GM18505 (cell line): ENCODE results near the gene GJB3.

Experiments
- ATAC-seq: cut with Tn5 transposase; IDR thresholded peaks from one replicate; pipeline ENCODE4 v1.9.1; 2021; ENCODE audit not compliant: unreplicated experiment
- POLR2A ChIP-seq: IDR thresholded peaks from 4 replicates; pipeline ENCODE4 v1.6.1; 2011; ENCODE audit warnings: borderline replicate concordance; ENCODE audit not compliant: insufficient read depth, insufficient read length; ENCODE audit errors: extremely low read depth

GJB3 gene

GRCh38 chr1:34785875-34786470 is 5.0 kb downstream of the GJB3 start:
- ATAC-seq: no peak

GRCh38 chr1:34786521-34787325 is 5.7 kb downstream of the GJB3 start:
- no peak for ATAC-seq
- TF ChIP-seq POLR2A: no peak

More at GRCh38 chr1:34785875-34786470, 5.0 kb downstream of the GJB3 start:
- no peak for TF ChIP-seq POLR2A

- TF ChIP-seq POLR2A: no peak
- no peak for ATAC-seq
These were observed 6.7 kb downstream of the GJB3 start for GRCh38 chr1:34787461-34788420.

GRCh38 chr1:34790985-34791384 is 10.0 kb downstream of the GJB3 start:
- ATAC-seq: no peak
- TF ChIP-seq POLR2A: no peak

- no peak for TF ChIP-seq POLR2A
- ATAC-seq: no peak
These were observed 11.4 kb downstream of the GJB3 start for GRCh38 chr1:34792424-34792823.

- TF ChIP-seq POLR2A: no peak
- ATAC-seq: no peak
These were observed 12.1 kb downstream of the GJB3 start, which contains the start of gene GJA4 for GRCh38 chr1:34792868-34793727. TSS of gene GJA4 (plus strand) at chr1:34792999. CDS start at chr1:34794214, 1,215 bp downstream.

- ATAC-seq: no peak
- no peak for TF ChIP-seq POLR2A
These were observed 13.2 kb downstream of the GJB3 start for GRCh38 chr1:34794001-34794789.

- ATAC-seq: no peak
- TF ChIP-seq POLR2A: no peak
These were observed 13.8 kb downstream of the GJB3 start for GRCh38 chr1:34794790-34795180.

GRCh38 chr1:34795916-34796315 is 14.9 kb downstream of the GJB3 start:
- no peak for TF ChIP-seq POLR2A
- ATAC-seq: no peak

- TF ChIP-seq POLR2A: no peak
- ATAC-seq: no peak
These were observed 16.0 kb downstream of the GJB3 start for GRCh38 chr1:34796990-34797389.

- no peak for ATAC-seq
- no peak for TF ChIP-seq POLR2A
These were observed 19.2 kb downstream of the GJB3 start for GRCh38 chr1:34800214-34800613.

GRCh38 chr1:34803770-34804169 is 22.8 kb downstream of the GJB3 start:
- ATAC-seq: no peak
- TF ChIP-seq POLR2A: no peak
